OCI-M2 (cell line): ENCODE data around the gene MLLT6.

ENCODE experiments used
- DNase-seq: peaks from one replicate; lab custom pipeline; 2025; ENCODE audit not compliant: unreplicated experiment; lab: John Stamatoyannopoulos, UW

MLLT6 gene

DNA sequence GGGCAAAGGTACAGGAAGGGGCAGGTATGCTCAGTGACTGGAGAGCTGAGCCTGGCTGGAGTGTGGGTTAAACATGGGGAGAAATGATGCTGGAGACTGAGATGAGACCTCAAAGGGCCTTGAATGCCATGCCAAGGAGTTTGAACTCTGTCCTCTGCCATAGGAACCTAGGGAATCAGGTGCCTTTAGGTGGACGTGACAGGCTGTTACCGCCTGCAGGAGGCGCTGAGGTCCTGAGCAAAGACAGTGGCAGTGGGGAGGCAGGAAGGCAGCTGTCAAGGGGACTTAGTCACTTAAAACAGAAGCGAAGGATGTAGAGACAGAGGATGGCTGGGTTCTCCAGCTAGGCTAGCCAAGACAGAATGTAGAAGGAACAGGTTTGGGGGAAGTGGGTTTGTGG lies 56.5 kb downstream of the MLLT6 start:
- DNase-seq: no peak

DNA sequence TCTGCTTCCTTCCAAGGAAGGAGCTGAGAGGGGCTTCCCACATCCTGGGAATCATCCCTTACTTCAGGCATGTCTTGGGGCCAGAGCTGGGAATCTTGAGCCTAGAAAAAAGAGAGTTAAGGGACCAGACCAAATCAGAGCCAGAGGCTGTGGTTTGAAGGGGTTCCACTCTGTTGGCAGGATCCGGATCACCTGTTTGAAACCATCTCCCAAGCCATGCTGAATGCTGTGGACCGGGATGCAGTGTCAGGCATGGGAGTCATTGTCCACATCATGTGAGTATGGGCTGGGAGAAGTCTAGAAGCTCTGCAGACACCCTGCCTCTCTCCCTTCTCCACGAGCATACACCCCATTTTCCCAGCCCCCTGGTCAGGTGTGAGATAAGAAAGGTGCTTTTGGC lies 57.2 kb downstream of the MLLT6 start:
- DNase-seq: no peak

DNA sequence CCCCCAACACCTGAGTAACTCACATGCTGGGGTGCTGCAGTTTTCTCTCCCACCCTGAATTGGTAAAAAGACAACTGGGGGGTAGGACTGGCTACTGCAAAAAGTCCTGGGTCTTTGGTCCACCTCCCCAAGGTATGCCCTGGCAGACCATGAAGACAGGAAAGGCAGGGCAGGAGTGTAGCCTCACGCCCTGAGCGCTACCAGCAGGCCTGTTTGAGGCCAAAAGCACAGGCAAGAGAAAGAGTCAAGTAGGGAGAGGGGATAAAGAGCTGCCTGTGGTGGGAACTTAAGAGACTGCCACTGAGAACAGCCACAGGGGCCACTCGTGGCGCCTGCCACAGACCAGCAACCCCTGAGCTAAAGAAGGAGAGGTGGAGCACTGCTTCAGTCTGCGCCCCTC lies 61.3 kb downstream of the MLLT6 start:
- DNase-seq: no peak

DNA sequence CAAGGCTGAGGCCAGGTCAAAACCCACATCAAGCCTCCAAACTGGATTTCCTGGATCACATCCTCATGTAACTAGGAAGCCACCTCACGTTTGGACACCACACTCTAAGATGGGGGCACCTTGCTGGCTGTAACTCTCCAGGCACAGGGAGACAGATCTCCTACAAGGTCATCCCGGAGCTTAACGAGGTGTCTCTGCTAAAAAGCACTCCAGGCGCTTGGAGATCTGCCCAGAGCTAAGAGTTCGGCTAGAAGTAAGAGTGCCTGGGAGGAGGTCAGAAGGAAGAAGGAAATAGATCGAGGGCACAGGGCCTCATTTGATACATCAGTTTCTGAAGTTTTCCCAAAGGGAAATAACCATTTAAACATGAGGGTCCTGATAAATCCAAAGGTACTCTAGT lies 63.3 kb downstream of the MLLT6 start:
- DNase-seq: no peak

- DNase-seq: no peak
These were observed 68.2 kb downstream of the MLLT6 start for GRCh38 chr17:38773258-38773657.

GRCh38 chr17:38777641-38778250 lies 72.7 kb downstream of the MLLT6 start:
- DNase-seq: no peak
